Subcutaneous adipose tissue (tissue), 4 donors: ENCODE data around the gene C17orf50. TPM values are rescaled to one million over a fixed set of nuclear protein-coding genes. Genes with fewer than 3 reads are reported as not detected.

Experiments
- CTCF ChIP-seq: fragments of 450-650 bp; IDR thresholded peaks from one replicate; pipeline ENCODE4 v1.5.1; 2016; ENCODE audit warnings: low read depth, mild to moderate bottlenecking, control low read depth, antibody characterized with exemption, moderate library complexity
- total RNA-seq, 4 donors: library from RNA; depleted of rRNA; stranded (reverse); fragments of >200 nt; gene quantifications; one replicate each; pipeline ENCODE4 v1.1.0, GENCODE V29; 2016

Gene C17orf50
- total RNA-seq, 4 donors from 2014 or later: not detected

GRCh38 chr17:35728551-35728950, 32.1 kb upstream of the C17orf50 start:
- no peak for TF ChIP-seq CTCF

GRCh38 chr17:35729405-35729833, 31.3 kb upstream of the C17orf50 start:
- no peak for TF ChIP-seq CTCF

- TF ChIP-seq CTCF: no peak
Observed at GRCh38 chr17:35730400-35731005, 30.2 kb upstream of the C17orf50 start.

GRCh38 chr17:35731239-35731916, 29.3 kb upstream of the C17orf50 start, which contains the start of gene RASL10B:
RASL10B (plus strand) TSS chr17:35731639; CDS start chr17:35735185, 3,546 bp downstream.
- TF ChIP-seq CTCF: no peak

- TF ChIP-seq CTCF: no peak
Observed at GRCh38 chr17:35731917-35732805, 28.5 kb upstream of the C17orf50 start.

GRCh38 chr17:35732806-35733136, 27.9 kb upstream of the C17orf50 start:
- no peak for TF ChIP-seq CTCF

GRCh38 chr17:35733366-35733765, 27.3 kb upstream of the C17orf50 start:
- TF ChIP-seq CTCF: no peak
